Muscle layer of colon (tissue), 2 donors: Measurements from ENCODE around the gene C1QTNF12.

Experiments used
- H3K27ac ChIP-seq: one replicate; pipeline ENCODE4 v1.7.0; 2013; ENCODE audit warnings: low read depth, mild to moderate bottlenecking, low read length, moderate library complexity
- H3K27me3 ChIP-seq, 2 donors: one replicate each; pipeline ENCODE4 v1.7.0; 2013; ENCODE audit warnings: low read length in 2 of 2, mild to moderate bottlenecking in 2 of 2; ENCODE audit not compliant: insufficient read depth in 2 of 2, control insufficient read depth in 1 of 2
- H3K36me3 ChIP-seq: one replicate; pipeline ENCODE4 v1.7.0; 2013; ENCODE audit warnings: mild to moderate bottlenecking, low read length; ENCODE audit not compliant: insufficient read depth
- H3K4me1 ChIP-seq: one replicate; pipeline ENCODE4 v1.7.0; 2013; ENCODE audit warnings: mild to moderate bottlenecking, low read length; ENCODE audit not compliant: insufficient read depth
- H3K4me3 ChIP-seq, 2 donors: one replicate each; pipeline ENCODE4 v1.7.0; 2013; ENCODE audit warnings: low read length in 2 of 2, low read depth in 1 of 2, mild to moderate bottlenecking in 1 of 2, moderate library complexity in 1 of 2
- H3K9ac ChIP-seq: one replicate; pipeline ENCODE4 v1.7.0; 2013; ENCODE audit warnings: low read length
- H3K9me3 ChIP-seq: one replicate; pipeline ENCODE4 v1.7.0; 2013; ENCODE audit warnings: mild to moderate bottlenecking, low read length
- donor health status: abdominal sarcoma.
- donor health status: Adenocarcinoma of cecum.

C1QTNF12 gene

DNA sequence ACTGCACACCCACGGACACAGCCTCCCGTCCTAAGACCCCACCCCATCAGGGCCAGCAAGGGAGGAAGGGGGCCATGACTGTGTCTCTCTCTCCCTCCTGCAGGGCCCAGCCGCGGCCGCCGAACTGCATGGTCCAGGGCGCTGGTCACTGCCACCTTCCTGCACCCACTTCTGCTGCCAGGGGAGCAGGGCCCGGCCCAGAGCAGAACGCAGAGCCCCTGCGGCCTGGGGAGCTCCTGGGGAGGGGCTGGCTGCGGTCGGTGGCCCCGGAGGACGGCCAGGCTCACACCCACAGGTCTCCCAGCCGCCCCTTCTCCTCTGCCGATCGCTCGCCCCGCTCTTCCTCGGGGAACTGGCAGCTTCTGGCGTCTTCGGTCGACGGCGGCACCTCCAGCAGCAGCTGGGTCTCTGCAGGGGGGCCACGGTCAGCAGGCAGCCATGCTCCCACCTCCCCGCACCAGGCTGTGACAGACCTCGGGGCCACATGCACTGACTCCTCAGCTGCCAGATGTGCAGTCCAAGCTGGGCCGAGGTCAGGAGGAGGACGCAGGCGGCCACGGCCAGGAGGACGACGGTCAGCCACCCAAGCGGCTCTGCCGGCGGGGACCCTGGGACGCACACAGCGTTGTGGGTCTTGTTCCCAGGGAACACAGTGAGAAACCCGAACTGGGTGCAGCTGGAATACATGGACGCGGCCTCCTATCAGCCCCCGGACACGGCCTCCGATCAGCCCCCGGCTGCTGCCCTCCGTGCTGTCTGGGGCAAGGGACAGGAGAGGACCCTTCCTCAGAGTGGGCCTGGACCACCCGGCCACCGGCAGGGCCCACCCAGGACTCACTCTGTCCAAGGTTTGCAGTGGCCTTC, 42.7 kb downstream of the C1QTNF12 start:
- no peak overlapping the region for H3K4me3 ChIP-seq
- no peak overlapping the region for H3K27ac ChIP-seq
- H3K9ac ChIP-seq, result no peak overlapping the region
- H3K36me3 ChIP-seq, result no peaks in the 10 kb centered on the region
- peaks cover 9 to 67% of the 10 kb centered on the region in 2 donors for H3K27me3 ChIP-seq
- H3K4me1 ChIP-seq, result no peaks in the 10 kb centered on the region
- no peaks in the 10 kb centered on the region for H3K9me3 ChIP-seq

DNA sequence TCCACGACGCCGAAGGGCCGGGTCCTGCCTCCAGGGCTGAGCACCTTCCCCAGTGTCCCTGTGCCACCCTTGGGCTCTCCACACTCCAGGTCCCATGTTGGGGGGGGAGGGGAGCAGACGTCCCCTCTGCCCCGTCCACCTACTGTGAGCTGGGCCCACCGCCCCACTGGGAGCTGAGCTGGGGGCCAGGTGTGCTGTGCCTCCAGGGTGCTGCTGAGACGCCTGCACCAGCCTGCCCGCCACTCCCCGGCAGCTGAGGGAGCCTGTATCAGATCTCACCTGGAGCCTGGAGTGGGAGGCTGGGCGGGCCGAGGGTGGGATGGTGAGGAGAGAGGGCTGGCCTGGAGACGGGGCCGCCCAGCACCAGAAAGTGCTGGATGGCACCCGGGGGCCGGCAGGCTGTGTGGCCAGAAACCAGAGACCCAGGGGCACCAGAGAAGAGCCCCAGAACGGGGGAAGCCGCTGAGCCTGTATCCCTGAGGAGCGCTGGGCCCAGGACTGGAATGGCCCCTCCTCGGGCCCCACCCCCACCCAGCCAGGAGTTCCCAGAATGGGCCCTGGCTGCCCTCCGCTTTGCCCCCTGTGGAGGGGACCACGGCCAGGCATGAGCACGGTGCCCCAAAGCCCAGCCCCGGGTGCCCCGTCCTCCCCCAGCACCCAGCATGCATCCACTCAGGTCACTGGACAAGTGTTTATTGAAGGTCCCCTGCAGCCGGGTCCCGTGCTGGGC, 43.5 kb downstream of the C1QTNF12 start:
- no peak overlapping the region for H3K9ac ChIP-seq
- peaks cover 9 to 60% of the 10 kb centered on the region in 2 donors for H3K27me3 ChIP-seq
- H3K4me1 ChIP-seq, result no peaks in the 10 kb centered on the region
- no peaks in the 10 kb centered on the region for H3K36me3 ChIP-seq
- H3K4me3 ChIP-seq, result no peak overlapping the region
- H3K9me3 ChIP-seq, result no peaks in the 10 kb centered on the region
- H3K27ac ChIP-seq, result no peak overlapping the region

DNA sequence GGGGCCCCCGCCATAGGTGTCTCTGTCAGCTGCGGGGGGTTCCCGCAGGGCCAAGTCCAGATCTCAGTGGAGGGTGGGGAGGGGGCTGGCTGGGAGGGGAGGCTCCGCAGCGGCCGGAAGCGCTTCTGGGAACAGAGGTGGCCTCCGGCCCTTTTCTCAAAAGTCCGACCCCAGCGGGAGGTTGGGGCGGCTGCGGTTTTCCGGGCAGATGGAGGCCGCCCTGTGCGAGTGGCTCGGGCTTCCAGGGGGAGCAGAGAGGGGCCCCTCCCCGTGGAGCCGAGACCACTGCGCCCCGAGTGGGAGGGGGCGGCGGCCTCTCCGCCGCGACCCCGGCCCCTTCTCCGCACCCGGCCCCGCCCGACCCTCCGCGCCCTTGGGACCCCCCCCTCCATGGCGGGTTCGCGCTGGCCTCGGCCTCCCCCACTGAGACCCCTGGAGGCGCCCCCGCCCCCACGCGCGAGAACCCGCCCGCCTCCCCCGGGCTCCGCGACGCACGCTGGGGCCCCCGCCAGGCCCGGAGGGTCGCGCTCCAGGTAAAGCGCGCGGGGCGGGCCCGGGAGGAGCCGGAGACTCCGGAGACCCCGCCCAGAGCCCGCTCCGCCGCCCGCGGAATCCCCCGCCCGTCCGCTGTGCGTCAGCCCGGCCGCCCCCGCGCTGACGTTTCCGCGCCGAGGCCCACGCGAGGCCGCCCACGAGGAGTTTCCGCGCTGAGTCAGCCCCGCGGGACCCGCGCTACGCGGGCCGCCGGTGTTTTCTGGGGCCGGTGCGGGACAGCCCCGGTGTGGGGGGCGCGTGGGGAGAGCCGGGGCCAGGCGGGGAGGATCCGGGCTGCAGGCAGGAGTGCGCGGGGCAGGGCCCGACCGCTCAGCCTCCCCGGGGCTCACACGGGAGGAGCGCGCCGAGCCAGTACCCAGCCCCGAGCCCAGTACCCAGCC, 45.4 kb downstream of the C1QTNF12 start:
- H3K4me1 ChIP-seq, result no peaks in the 10 kb centered on the region
- no peaks in the 10 kb centered on the region for H3K9me3 ChIP-seq
- H3K27me3 ChIP-seq, result peaks cover 0 to 43% of the 10 kb centered on the region in 2 donors
- no peak overlapping the region for H3K4me3 ChIP-seq
- H3K27ac ChIP-seq, result no peak overlapping the region
- H3K36me3 ChIP-seq, result no peaks in the 10 kb centered on the region
- H3K9ac ChIP-seq, result no peak overlapping the region

DNA sequence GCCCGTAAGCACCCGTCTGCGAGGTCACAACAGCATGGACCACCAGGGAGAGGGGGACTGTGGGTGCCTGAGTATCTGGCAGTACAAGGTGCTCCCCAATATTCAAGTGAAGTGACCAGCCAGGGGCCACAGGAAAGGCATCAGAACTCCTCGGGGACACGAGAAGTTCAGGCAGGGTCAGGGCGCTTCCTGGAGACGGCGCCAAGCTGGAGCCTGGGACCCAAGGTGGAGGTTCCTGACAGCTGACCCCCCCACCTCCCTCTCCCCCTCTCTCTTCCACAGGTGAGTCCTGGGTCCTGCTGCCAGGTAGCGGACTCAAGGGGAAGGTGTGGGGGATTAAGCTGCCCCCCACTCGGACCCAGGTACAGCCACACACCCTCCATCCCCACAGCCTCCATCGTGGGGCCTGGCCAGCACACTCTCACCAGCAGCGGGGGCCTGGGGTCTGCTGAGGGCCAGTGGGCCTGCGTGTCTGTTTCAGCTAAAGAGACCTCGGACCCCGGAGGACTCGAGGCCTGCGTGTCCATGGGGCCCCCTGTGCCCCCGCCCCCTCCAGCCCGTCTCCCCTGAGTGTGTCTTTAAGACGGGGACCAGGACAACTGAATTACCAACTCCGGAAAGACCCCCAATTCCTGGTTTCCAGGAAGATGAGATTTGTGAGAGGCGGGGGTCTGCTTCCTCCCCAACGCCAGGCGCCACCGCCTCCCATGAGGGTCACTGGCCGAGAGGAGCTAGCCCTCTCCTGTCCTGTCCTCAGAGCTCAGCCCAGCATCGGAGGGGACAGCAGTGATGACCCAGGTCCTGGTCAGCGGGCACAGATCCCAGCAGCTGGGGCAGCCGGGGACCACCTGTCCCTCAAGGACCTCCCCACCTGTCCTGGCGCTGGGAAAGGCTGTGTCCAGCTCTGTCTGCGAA, 46.3 kb downstream of the C1QTNF12 start:
- no peaks in the 10 kb centered on the region for H3K9me3 ChIP-seq
- no peaks in the 10 kb centered on the region for H3K36me3 ChIP-seq
- no peaks in the 10 kb centered on the region for H3K4me1 ChIP-seq
- H3K4me3 ChIP-seq, result no peak overlapping the region
- H3K27ac ChIP-seq, result no peak overlapping the region
- no peak overlapping the region for H3K9ac ChIP-seq
- peaks cover 0 to 33% of the 10 kb centered on the region in 2 donors for H3K27me3 ChIP-seq

DNA sequence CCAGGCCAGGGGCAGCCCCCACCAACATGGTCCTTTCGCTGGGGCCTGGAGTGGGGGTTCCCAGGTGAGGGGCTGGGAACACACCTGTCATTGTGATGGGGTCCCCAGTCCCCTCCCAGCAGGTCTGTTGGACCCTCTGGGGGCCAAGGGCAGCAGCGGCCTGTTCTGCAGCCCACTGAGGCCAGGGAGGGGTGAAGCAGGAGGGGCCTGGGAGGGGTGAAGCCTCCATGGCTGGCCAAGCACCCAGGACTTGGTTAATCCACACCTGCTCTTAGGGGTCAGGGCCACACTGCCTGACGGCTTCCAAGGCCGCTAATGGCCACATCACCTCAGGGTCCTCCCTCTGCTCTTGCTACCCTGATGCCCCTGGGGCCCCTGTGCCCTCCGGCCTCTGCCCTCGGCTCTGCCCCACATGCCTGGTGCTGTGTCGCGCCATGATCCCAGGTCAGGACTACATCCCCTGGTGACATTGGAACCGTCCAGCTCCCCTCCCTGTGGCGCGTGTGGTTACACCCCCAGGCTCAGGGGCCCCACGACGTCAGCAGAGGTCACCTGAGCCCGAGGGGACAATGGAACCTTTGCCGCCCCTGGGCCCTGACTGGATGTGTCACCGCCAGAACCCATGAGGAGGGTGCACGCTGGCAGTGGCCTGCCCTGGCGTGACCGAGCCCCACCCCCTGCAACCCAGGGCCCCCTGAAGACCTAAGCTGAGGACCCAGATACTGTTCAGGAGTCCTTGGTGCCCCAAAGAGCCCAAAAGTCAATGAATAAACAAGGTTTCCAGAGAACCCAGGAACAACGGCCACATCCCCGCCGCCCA, 47.2 kb downstream of the C1QTNF12 start:
- Histone ChIP-seq H3K4me3 (no peak overlapping the region), H3K9ac (no peak overlapping the region), H3K9me3 (no peaks in the 10 kb centered on the region), H3K4me1 (no peaks in the 10 kb centered on the region), H3K36me3 (no peaks in the 10 kb centered on the region), H3K27me3 (peaks cover 0 to 28% of the 10 kb centered on the region in 2 donors), H3K27ac (no peak overlapping the region)

DNA sequence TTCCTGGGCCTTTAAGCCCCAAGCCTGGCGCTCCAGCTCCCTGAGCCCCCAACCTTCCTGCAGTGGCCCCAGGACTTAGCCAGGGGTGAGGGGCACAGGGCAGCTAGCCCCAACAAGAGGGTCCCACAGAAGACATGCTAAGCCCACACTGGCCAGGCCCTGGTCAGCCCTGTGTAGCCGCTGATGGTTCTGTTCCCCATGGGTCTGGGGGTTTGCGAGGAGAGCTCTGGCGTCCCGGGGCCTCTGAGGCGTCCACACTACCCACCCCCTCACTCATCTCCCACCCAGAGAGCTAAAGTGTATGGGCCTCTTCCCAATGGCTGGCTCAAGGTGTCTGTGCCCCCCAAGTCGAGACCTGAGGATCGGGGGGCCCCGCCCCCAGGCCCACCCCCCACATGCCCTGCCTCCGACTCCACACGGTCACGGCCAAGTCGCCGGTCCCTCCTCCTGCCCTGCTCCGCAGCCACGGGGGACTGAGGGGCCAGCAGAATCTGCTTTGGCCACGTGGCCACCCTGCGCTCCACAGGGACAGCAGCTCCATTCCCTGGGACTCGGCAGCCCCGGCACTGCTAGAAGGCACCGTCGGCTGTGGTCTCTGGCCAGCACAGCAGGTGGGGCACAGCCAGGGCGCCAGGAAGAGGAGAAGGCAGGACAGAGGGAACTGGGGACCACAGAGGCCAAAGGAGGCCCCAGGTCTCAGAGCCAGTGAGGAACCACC, 47.9 kb downstream of the C1QTNF12 start:
- H3K4me1 ChIP-seq, result no peaks in the 10 kb centered on the region
- no peak overlapping the region for H3K9ac ChIP-seq
- peaks cover 0 to 27% of the 10 kb centered on the region in 2 donors for H3K27me3 ChIP-seq
- H3K9me3 ChIP-seq, result no peaks in the 10 kb centered on the region
- no peaks in the 10 kb centered on the region for H3K36me3 ChIP-seq
- H3K4me3 ChIP-seq, result no peak overlapping the region
- H3K27ac ChIP-seq, result no peak overlapping the region

DNA sequence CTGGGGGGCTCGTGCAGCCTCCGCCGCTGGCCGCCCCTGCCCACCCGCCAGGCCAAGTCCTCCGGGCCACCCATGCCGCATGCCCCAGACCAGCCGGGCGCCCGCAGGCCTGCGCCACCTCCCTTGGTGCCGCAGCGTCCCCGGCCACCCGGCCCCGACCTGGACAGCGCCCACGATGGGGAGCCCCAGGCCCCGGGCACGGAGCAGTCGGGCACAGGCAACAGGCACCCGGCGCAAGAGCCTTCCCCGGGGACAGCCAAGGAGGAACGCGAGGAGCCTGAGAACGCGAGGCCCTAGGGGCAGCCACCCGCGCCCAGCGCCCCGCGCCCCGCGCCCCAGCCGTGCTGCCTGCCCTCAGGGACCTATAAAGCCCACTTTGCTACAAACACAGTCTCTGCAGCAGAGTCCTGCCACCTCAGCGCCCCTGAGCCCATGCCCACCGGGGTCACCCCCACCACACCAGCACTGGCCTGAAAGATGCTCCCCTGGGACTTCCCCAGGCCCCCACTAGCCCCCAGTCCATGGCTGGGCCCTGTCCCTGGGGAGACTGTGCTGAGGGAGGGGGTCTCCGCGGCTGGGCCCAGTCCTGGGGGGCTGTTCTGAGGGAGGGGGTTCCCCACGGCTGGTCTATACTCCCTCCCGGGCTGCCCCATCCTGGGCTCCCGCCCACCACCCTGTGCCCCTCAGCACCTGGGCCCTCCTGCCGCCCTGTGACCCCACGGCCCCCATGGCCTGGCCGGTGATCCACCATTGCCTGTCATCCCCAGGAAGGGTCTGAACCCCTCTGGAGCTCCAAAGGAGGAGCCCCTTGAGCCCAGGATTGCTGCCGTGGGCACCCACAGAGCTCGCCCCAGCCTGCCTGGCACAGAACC, 48.7 kb downstream of the C1QTNF12 start:
- Histone ChIP-seq H3K9ac (no peak overlapping the region), H3K27me3 (peaks cover 0 to 19% of the 10 kb centered on the region in 2 donors), H3K9me3 (no peaks in the 10 kb centered on the region), H3K4me3 (no peak overlapping the region), H3K4me1 (no peaks in the 10 kb centered on the region), H3K27ac (no peak overlapping the region), H3K36me3 (no peaks in the 10 kb centered on the region)

DNA sequence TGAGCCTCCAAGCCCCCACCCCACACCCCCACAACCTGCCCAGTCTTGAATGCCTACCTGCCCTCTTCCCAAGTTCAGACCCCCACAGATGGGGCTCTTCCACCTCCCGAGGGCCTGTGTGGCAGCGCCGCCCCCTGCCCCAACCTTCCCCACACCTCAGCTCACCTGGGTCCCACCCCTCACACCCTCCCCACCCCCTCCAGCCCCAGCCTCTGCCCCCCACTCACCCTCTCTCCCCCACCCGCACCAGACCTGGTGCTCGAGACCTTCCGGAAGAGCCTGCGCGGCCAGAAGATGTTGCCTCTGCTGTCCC, 49.4 kb downstream of the C1QTNF12 start:
- H3K9ac ChIP-seq, result no peak overlapping the region
- peaks cover 0 to 17% of the 10 kb centered on the region in 2 donors for H3K27me3 ChIP-seq
- H3K27ac ChIP-seq, result no peak overlapping the region
- H3K4me3 ChIP-seq, result no peak overlapping the region
- H3K9me3 ChIP-seq, result no peaks in the 10 kb centered on the region
- H3K36me3 ChIP-seq, result no peaks in the 10 kb centered on the region
- no peaks in the 10 kb centered on the region for H3K4me1 ChIP-seq
